ENCODE data around the gene MTOR.

MTOR gene

DNA sequence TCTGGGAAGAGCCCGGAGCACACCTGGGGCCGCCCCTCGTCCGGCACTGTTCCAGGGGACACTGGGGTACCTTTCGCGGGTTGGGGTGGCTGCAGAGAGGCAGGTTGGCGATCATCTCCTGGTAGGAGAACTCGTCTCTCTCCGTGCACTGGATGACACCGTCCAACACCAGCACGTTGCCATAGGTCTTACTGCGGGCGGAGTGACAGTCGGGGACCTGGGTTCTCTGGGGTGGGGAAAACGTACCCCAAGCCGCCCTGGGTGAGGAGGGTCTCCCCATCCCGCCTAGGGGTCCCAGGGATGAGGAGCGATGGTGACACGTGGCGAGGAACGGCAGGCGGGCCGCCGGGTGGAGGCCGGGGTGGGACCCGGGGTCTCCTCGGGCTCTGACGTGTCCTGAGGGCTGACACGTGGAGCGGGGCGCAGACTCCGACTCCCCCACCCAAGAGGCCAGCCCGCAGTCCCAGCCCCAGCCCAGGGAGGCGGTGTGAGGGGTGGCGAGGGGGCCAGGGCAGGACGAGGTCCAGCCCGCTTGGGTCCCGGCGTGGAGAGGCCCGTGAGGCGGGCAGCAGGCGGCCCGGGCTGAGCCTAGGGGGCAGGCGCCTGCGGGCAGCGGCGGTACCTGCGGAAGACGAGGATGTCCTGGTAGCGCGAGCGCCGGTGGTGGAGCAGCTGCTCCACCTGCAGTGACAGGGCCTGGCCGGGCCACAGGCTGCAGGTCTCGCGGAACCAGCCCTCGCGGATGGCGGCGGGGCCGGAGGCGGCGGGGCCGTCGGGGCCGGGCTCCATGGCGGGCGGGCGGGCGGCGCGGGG lies 203.0 kb downstream of the MTOR start:
- no peak for FAIRE-seq

DNA sequence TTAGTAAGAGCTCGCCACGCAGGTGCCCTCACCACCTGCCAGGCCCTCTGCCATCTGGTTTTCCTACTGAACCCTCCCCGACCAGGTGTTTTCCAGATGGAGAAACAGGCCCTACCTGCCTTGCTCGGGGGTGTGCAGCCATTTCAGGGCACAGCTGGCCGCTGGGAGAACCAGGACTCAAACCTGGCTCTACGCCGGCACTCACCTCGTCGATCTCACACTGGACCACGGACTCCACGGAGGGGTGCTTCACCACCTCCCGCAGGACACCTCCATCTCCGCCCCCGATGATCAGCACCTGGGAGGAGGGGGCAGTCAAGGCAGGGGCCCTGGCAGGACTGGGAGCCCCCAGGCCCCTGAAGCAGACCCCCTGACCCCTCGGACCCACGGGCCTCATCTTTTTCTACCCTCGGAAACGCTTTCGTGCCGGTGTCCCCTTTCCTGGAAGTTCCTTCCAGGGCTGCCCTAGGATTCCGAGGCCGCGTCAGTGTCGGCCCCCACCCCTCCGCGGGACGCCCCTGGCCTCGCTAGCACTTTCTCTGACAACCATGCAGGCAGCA lies 203.7 kb downstream of the MTOR start:
- no peak for FAIRE-seq

- no peak for FAIRE-seq
These were observed 204.3 kb downstream of the MTOR start for GRCh38 chr1:11058026-11058425.

GRCh38 chr1:11057477-11057876 lies 204.9 kb downstream of the MTOR start:
- no peak for FAIRE-seq

All from colon (tissue), 2 donors.